ENCODE measurements around the gene PLA1A.
A peak's percentile ranks its signal among the peaks of the same experiment; 100 is the strongest.

PLA1A gene

GRCh38 chr3:119599558-119600174 is 2.0 kb downstream of the PLA1A start:
- DNase-seq (ENCODE audit: low read depth): no peak
- no peak overlapping the region for H3K4me3 ChIP-seq (ENCODE audit: low read depth, low read length)
- TF ChIP-seq, protein P1, sequence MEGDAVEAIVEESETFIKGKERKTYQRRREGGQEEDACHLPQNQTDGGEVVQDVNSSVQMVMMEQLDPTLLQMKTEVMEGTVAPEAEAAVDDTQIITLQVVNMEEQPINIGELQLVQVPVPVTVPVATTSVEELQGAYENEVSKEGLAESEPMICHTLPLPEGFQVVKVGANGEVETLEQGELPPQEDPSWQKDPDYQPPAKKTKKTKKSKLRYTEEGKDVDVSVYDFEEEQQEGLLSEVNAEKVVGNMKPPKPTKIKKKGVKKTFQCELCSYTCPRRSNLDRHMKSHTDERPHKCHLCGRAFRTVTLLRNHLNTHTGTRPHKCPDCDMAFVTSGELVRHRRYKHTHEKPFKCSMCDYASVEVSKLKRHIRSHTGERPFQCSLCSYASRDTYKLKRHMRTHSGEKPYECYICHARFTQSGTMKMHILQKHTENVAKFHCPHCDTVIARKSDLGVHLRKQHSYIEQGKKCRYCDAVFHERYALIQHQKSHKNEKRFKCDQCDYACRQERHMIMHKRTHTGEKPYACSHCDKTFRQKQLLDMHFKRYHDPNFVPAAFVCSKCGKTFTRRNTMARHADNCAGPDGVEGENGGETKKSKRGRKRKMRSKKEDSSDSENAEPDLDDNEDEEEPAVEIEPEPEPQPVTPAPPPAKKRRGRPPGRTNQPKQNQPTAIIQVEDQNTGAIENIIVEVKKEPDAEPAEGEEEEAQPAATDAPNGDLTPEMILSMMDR (IDR thresholded peaks at IDR 0.05; ENCODE audit: low read depth, low read length): no peak
- TF ChIP-seq POLR2A (IDR thresholded peaks at IDR 0.05; ENCODE audit: extremely low read depth, insufficient read length): no peak
- TF ChIP-seq MYC (IDR thresholded peaks at IDR 0.05; ENCODE audit: low read depth, low read length): no peak
- TF ChIP-seq, protein P2, sequence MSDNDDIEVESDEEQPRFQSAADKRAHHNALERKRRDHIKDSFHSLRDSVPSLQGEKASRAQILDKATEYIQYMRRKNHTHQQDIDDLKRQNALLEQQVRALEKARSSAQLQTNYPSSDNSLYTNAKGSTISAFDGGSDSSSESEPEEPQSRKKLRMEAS (IDR thresholded peaks at IDR 0.05; ENCODE audit: low read depth, low read length): no peak

DNA sequence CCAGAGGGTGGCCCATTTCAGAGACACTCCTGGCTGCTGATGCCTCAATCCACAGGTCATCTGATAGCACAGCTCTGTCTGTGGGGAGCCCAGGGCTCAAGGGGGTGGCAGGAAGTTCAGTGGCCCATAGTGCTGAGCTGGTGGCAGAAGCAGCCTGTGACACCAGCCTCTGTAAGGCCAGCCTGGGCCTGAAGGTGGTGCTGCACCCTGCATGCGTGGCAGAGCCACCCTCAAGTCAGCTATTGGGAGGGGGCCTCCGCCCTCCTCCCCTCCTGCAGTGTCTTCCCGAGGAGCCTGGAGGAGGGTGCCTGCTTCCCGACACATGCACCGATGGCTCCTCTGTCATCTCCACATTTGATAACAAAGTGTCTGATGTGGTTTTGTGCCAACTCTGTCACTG is 3.0 kb downstream of the PLA1A start:
- H3K4me3 ChIP-seq (ENCODE audit: low read depth, low read length): no peak overlapping the region
- DNase-seq (ENCODE audit: low read depth): peak; percentile 54
- no peak for TF ChIP-seq POLR2A (IDR thresholded peaks at IDR 0.05; ENCODE audit: extremely low read depth, insufficient read length)
- TF ChIP-seq, protein P1 (IDR thresholded peaks at IDR 0.05; ENCODE audit: low read depth, low read length): peak; percentile 50
- TF ChIP-seq, protein P2 (IDR thresholded peaks at IDR 0.05; ENCODE audit: low read depth, low read length): no peak
- TF ChIP-seq MYC (IDR thresholded peaks at IDR 0.05; ENCODE audit: low read depth, low read length): no peak

- DNase-seq (ENCODE audit: low read depth): no peak
- no peak overlapping the region for H3K4me3 ChIP-seq (ENCODE audit: low read depth, low read length)
- TF ChIP-seq MYC (IDR thresholded peaks at IDR 0.05; ENCODE audit: low read depth, low read length): no peak
- TF ChIP-seq, protein P2 (IDR thresholded peaks at IDR 0.05; ENCODE audit: low read depth, low read length): no peak
- TF ChIP-seq, protein P1 (IDR thresholded peaks at IDR 0.05; ENCODE audit: low read depth, low read length): no peak
- no peak for TF ChIP-seq POLR2A (IDR thresholded peaks at IDR 0.05; ENCODE audit: extremely low read depth, insufficient read length)
Measured at GRCh38 chr3:119601154-119601553, 3.5 kb downstream of the PLA1A start.

- no peak overlapping the region for H3K4me3 ChIP-seq (ENCODE audit: low read depth, low read length)
- DNase-seq (ENCODE audit: low read depth): no peak
- TF ChIP-seq, protein P1 (IDR thresholded peaks at IDR 0.05; ENCODE audit: low read depth, low read length): no peak
- TF ChIP-seq, protein P2 (IDR thresholded peaks at IDR 0.05; ENCODE audit: low read depth, low read length): no peak
- TF ChIP-seq POLR2A (IDR thresholded peaks at IDR 0.05; ENCODE audit: extremely low read depth, insufficient read length): no peak
- no peak for TF ChIP-seq MYC (IDR thresholded peaks at IDR 0.05; ENCODE audit: low read depth, low read length)
Measured at GRCh38 chr3:119602676-119603075, 5.0 kb downstream of the PLA1A start.

- no peak for DNase-seq (ENCODE audit: low read depth)
- TF ChIP-seq, protein P1 (IDR thresholded peaks at IDR 0.05; ENCODE audit: low read depth, low read length): no peak
- no peak for TF ChIP-seq POLR2A (IDR thresholded peaks at IDR 0.05; ENCODE audit: extremely low read depth, insufficient read length)
- no peak for TF ChIP-seq MYC (IDR thresholded peaks at IDR 0.05; ENCODE audit: low read depth, low read length)
- TF ChIP-seq, protein P2 (IDR thresholded peaks at IDR 0.05; ENCODE audit: low read depth, low read length): no peak
- no peak overlapping the region for H3K4me3 ChIP-seq (ENCODE audit: low read depth, low read length)
Measured at GRCh38 chr3:119604878-119605277, 7.2 kb downstream of the PLA1A start.
